Mammary epithelial cell (primary cell): ENCODE results near the gene PRR5.

Source experiments
- EZH2 ChIP-seq: IDR thresholded peaks from 2 replicates; pipeline ENCODE4 v1.6.1; 2012; ENCODE audit warnings: low read length, inconsistent platforms, borderline replicate concordance
- TF ChIP-seq, protein P1 (sequence below), 2 donors: IDR thresholded peaks in 1 of 2; conservative IDR thresholded peaks in 1 of 2; 2 replicates each; pipeline ENCODE4 v1.5.1; 2011 to 2012; ENCODE audit warnings: inconsistent platforms in 2 of 2, low read length in 2 of 2, mild to moderate bottlenecking in 2 of 2, control low read depth in 1 of 2, low read depth in 1 of 2; ENCODE audit not compliant: insufficient read depth in 1 of 2; ENCODE audit errors: extremely low read depth in 1 of 2

DNA sequence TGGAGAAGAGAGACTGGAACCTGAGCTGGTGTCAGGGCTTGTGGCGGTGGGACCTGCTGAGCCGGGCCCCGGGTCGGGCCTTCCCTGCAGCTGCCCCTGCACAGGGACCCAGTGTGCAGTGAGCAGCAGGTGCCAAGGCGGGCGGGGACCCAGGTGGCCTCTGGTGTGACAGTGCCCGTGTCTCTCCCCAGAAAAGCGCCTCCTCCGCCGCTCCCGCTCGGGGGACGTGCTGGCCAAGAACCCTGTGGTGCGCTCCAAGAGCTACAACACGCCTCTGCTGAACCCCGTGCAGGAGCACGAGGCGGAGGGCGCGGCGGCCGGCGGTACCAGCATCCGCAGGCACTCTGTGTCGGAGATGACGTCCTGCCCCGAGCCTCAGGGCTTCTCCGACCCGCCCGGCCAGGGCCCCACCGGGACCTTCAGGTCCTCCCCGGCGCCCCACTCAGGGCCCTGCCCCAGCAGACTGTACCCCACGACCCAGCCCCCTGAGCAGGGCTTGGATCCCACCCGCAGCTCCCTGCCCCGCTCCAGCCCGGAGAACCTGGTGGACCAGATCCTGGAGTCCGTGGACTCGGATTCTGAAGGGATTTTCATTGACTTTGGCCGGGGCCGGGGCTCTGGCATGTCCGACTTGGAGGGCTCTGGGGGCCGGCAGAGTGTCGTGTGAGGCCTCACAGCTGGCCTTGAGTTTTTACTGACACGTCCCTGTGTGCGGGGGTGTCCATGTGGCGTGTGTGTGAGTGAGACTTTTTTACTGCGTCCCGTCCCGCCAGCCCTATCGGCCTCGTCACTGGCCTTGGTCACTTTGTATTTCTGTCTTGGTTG, 34.8 kb downstream of the PRR5 start:
- TF ChIP-seq, protein P1, sequence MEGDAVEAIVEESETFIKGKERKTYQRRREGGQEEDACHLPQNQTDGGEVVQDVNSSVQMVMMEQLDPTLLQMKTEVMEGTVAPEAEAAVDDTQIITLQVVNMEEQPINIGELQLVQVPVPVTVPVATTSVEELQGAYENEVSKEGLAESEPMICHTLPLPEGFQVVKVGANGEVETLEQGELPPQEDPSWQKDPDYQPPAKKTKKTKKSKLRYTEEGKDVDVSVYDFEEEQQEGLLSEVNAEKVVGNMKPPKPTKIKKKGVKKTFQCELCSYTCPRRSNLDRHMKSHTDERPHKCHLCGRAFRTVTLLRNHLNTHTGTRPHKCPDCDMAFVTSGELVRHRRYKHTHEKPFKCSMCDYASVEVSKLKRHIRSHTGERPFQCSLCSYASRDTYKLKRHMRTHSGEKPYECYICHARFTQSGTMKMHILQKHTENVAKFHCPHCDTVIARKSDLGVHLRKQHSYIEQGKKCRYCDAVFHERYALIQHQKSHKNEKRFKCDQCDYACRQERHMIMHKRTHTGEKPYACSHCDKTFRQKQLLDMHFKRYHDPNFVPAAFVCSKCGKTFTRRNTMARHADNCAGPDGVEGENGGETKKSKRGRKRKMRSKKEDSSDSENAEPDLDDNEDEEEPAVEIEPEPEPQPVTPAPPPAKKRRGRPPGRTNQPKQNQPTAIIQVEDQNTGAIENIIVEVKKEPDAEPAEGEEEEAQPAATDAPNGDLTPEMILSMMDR (conservative IDR thresholded peaks at IDR 0.05 in 1 of 2, IDR thresholded peaks at IDR 0.05 in 1 of 2; ENCODE audit: extremely low read depth in 1 of 2, insufficient read depth in 1 of 2, low read depth in 1 of 2, low read length in 2 of 2) = no peak
- TF ChIP-seq EZH2 = no peak
